Gastrocnemius medialis (tissue), 4 donors: ENCODE measurements around the gene ABCB8. TPM values are rescaled to one million over a fixed set of nuclear protein-coding genes. Genes with fewer than 3 reads are reported as not detected.

ENCODE experiments used
- ATAC-seq, 2 donors: fragments of 150-250 bp; one replicate each; pipeline ENCODE4 v1.9.1; 2016
- DNase-seq, 2 donors: peaks; one replicate each; pipeline ENCODE4 v3.0.0-alpha.2; 2019
- H3K27ac ChIP-seq, 4 donors: fragments of 200-600 bp; sonication (generic); 1 replicate in 1 of 4; 2 replicates in 3 of 4; pipeline ENCODE4 v1.5.1; 2016 to 2018; ENCODE audit warnings: mild to moderate bottlenecking in 2 of 4, moderate library complexity in 1 of 4
- H3K27me3 ChIP-seq, 3 donors: fragments of 200-600 bp; sonication (generic) in 2 of 3; 1 replicate in 1 of 3; 2 replicates in 2 of 3; pipeline versions ENCODE4 v1.5.1 to v1.6.0; 2016 to 2019; ENCODE audit warnings: mild to moderate bottlenecking in 1 of 3, moderate library complexity in 1 of 3
- H3K36me3 ChIP-seq, 2 donors: fragments of 200-600 bp; sonication (generic) in 1 of 2; one replicate each; pipeline ENCODE4 v1.5.1; 2017 to 2018
- H3K4me1 ChIP-seq, 2 donors: fragments of 200-600 bp; sonication (generic) in 1 of 2; one replicate each; pipeline ENCODE4 v1.5.1; 2016 to 2017; ENCODE audit warnings: mild to moderate bottlenecking in 2 of 2
- H3K4me3 ChIP-seq, 4 donors: fragments of 200-600 bp; sonication (generic) in 3 of 4; 1 replicate in 1 of 4; 2 replicates in 3 of 4; pipeline ENCODE4 v1.5.1; 2016 to 2019; ENCODE audit warnings: mild to moderate bottlenecking in 2 of 4
- H3K9me3 ChIP-seq, 3 donors: fragments of 200-600 bp; sonication (generic) in 2 of 3; 1 replicate in 1 of 3; 2 replicates in 2 of 3; pipeline ENCODE4 v1.5.1; 2016 to 2019
- POLR2A ChIP-seq, 2 donors: fragments of 450-650 bp; IDR thresholded peaks; one replicate each; pipeline ENCODE4 v1.6.1; 2017; ENCODE audit warnings: antibody characterized with exemption in 2 of 2, mild to moderate bottlenecking in 2 of 2, moderate library complexity in 2 of 2
- in situ Hi-C, 4 donors: fragments of 200-750 bp; cut with MboI; loops; one replicate each; pipeline versions ENCODE4 v1.15.0 to v1.8.0; 2017; ENCODE audit warnings: low sequenced_read_pairs in 4 of 4
- intact Hi-C: fragments of 100-400 bp; cut with DNase I; formaldehyde crosslinking; loops from one replicate; pipeline ENCODE4 v1.15.1; 2023; ENCODE audit warnings: low total_unique reads
- total RNA-seq, 4 donors: library from RNA; depleted of rRNA; stranded (reverse); fragments of >200 nt; gene quantifications; one replicate each; pipeline versions ENCODE4 v1.1.0 to v1.2.3, GENCODE V29; 2016
- TF ChIP-seq, protein P1 (sequence below), 5 experiments: fragments of 450-650 bp in 3 of 5; fragments of 200-600 bp in 2 of 5; sonication (generic) in 2 of 5; IDR thresholded peaks in 4 of 5; conservative IDR thresholded peaks in 1 of 5; 1 replicate in 4 of 5; 2 replicates in 1 of 5; pipeline ENCODE4 v1.5.1; 2016 to 2019; ENCODE audit warnings: antibody characterized with exemption in 5 of 5, mild to moderate bottlenecking in 3 of 5, moderate library complexity in 3 of 5

The ABCB8 gene
- total RNA-seq, 4 donors from 2014 or later = 10.4 to 25.7 (median 16.2) TPM

DNA sequence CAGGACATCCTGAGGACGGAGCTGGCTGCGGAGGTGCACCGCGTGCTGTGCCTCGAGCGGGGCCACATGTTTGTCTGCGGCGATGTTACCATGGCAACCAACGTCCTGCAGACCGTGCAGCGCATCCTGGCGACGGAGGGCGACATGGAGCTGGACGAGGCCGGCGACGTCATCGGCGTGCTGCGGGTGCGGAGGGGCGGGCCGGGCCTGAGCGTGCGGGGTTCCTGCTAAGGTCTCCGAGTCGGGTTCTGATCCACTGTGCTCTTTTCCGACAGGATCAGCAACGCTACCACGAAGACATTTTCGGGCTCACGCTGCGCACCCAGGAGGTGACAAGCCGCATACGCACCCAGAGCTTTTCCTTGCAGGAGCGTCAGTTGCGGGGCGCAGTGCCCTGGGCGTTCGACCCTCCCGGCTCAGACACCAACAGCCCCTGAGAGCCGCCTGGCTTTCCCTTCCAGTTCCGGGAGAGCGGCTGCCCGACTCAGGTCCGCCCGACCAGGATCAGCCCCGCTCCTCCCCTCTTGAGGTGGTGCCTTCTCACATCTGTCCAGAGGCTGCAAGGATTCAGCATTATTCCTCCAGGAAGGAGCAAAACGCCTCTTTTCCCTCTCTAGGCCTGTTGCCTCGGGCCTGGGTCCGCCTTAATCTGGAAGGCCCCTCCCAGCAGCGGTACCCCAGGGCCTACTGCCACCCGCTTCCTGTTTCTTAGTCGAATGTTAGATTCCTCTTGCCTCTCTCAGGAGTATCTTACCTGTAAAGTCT is 14.3 kb upstream of the ABCB8 start:
- Histone ChIP-seq H3K4me3 (peak overlapping the region; percentile 20 to 40 (median 26)), H3K36me3 (no peaks in the 10 kb centered on the region), H3K27me3 (peaks cover 23 to 69% (median 62%) of the 10 kb centered on the region in 3 donors), H3K9me3 (no peaks in the 10 kb centered on the region), H3K27ac (no peak overlapping the region), H3K4me1 (peaks cover 8 to 23% of the 10 kb centered on the region in 2 donors)
- in situ Hi-C loops (no loop called here), intact Hi-C loops (no loop called here)
- TF ChIP-seq, protein P1, sequence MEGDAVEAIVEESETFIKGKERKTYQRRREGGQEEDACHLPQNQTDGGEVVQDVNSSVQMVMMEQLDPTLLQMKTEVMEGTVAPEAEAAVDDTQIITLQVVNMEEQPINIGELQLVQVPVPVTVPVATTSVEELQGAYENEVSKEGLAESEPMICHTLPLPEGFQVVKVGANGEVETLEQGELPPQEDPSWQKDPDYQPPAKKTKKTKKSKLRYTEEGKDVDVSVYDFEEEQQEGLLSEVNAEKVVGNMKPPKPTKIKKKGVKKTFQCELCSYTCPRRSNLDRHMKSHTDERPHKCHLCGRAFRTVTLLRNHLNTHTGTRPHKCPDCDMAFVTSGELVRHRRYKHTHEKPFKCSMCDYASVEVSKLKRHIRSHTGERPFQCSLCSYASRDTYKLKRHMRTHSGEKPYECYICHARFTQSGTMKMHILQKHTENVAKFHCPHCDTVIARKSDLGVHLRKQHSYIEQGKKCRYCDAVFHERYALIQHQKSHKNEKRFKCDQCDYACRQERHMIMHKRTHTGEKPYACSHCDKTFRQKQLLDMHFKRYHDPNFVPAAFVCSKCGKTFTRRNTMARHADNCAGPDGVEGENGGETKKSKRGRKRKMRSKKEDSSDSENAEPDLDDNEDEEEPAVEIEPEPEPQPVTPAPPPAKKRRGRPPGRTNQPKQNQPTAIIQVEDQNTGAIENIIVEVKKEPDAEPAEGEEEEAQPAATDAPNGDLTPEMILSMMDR (IDR thresholded peaks at IDR 0.05 in 4 of 5, conservative IDR thresholded peaks at IDR 0.05 in 1 of 5) = no peak
- DNase-seq (no peak), ATAC-seq (no peak)

DNA sequence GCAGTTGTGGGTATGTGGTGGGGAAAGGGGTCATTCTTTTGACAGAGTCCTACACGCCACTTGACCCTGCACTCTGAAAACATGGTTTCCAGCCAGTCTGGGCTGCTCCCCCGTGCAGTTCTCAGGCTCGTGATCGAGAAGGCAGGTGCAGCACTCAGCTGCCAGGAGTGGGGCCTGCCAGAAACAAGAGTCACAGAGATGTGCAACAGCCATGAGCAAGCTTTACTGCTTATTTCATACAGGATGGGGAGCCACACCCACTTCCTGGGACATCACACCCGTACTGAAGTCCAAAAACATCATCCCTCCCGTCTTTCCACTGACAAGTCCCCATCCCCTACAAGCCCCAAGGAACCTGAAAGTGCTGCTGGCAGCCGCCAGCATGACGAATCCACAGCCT is 13.3 kb upstream of the ABCB8 start:
- no peaks in the 10 kb centered on the region for H3K9me3 ChIP-seq
- ATAC-seq (peak; percentile 61 to 68), DNase-seq (peak in 1 of 2 donors; percentile 57)
- H3K4me1 ChIP-seq = peaks cover 8 to 23% of the 10 kb centered on the region in 2 donors
- no peak overlapping the region for H3K27ac ChIP-seq
- no peaks in the 10 kb centered on the region for H3K36me3 ChIP-seq
- no peak overlapping the region for H3K4me3 ChIP-seq
- TF ChIP-seq POLR2A (IDR thresholded peaks at IDR 0.05) = no peak
- TF ChIP-seq, protein P1 (IDR thresholded peaks at IDR 0.05 in 4 of 5, conservative IDR thresholded peaks at IDR 0.05 in 1 of 5) = no peak
- in situ Hi-C loops (no loop called here), intact Hi-C loops (no loop called here)
- H3K27me3 ChIP-seq = peaks cover 29 to 69% (median 58%) of the 10 kb centered on the region in 3 donors

DNA sequence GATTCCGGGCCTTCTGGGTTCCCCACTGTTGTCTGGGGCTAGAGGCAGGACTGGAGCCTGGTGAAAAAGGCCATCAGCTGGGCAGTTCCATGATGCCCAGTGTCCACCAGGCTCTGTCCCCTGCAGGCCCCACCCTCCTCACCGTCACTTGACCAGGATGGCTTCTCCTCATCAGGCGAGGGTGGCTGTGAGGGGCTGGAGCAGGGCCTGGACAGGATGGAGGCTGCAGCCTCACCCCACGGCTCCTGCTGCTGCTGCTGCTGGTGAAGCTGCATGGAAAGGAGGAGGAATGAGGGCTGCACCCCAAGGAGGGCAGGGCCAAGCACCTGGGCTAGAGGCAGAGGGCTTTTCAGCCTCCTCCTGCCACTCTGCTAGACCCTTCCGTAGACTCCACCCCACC is 12.3 kb upstream of the ABCB8 start:
- no peak overlapping the region for H3K4me3 ChIP-seq
- ATAC-seq (no peak), DNase-seq (no peak)
- H3K27me3 ChIP-seq = peaks cover 34 to 69% (median 52%) of the 10 kb centered on the region in 3 donors
- H3K9me3 ChIP-seq = no peaks in the 10 kb centered on the region
- no peaks in the 10 kb centered on the region for H3K36me3 ChIP-seq
- in situ Hi-C loops (no loop called here), intact Hi-C loops (no loop called here)
- TF ChIP-seq POLR2A (IDR thresholded peaks at IDR 0.05) = no peak
- TF ChIP-seq, protein P1 (IDR thresholded peaks at IDR 0.05 in 4 of 5, conservative IDR thresholded peaks at IDR 0.05 in 1 of 5) = no peak
- H3K27ac ChIP-seq = no peak overlapping the region
- peaks cover 8 to 23% of the 10 kb centered on the region in 2 donors for H3K4me1 ChIP-seq

DNA sequence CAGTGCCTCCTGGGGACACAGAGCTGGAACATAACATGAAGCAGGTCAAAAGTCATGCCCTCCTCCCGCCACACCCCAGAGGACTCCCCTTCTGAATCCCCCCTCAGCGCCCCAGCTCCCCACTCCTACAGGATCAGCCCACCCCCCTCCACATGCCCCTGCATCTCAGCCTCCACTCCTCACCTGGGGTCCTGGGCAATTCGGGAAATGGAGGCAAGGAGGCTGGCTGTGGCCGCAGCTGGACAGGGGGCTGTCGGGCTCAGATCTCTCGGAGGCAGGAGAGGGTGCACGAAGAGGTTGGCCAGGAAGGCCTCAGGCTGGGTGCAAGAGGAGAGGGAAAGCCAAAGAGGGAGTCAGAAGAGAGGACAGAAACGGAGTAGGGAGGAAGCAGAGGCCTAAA is 11.7 kb upstream of the ABCB8 start:
- Histone ChIP-seq H3K27ac (no peak overlapping the region), H3K4me3 (no peak overlapping the region), H3K27me3 (peaks cover 34 to 69% (median 50%) of the 10 kb centered on the region in 3 donors), H3K36me3 (no peaks in the 10 kb centered on the region), H3K4me1 (peaks cover 8 to 23% of the 10 kb centered on the region in 2 donors), H3K9me3 (no peaks in the 10 kb centered on the region)
- TF ChIP-seq, protein P1 (IDR thresholded peaks at IDR 0.05 in 4 of 5, conservative IDR thresholded peaks at IDR 0.05 in 1 of 5) = no peak
- TF ChIP-seq POLR2A (IDR thresholded peaks at IDR 0.05) = no peak
- intact Hi-C loops (no loop called here), in situ Hi-C loops (no loop called here)
- ATAC-seq (no peak), DNase-seq (no peak)
